Prostate gland (tissue), 2 donors: ENCODE results near the gene MET. TPM values are rescaled to one million over a fixed set of nuclear protein-coding genes. Genes with fewer than 3 reads are reported as not detected.

Experiments
- DNase-seq: peaks from one replicate; pipeline ENCODE4 v3.0.0-alpha.2; 2019; ENCODE audit warnings: low spot score
- H3K27ac ChIP-seq, 2 donors: fragments of 200-600 bp; sonication (generic); 2 replicates each; pipeline ENCODE4 v1.5.1; 2017 to 2019
- H3K27me3 ChIP-seq: fragments of 200-600 bp; sonication (generic); replicated peaks from 2 replicates; pipeline ENCODE4 v1.5.1; 2019; ENCODE audit not compliant: insufficient read depth
- H3K36me3 ChIP-seq, 2 donors: fragments of 200-600 bp; sonication (generic); 1 replicate in 1 of 2; 2 replicates in 1 of 2; pipeline versions ENCODE4 v1.5.1 to v1.8.1; 2017 to 2019
- H3K4me1 ChIP-seq: fragments of 200-600 bp; sonication (generic); replicated peaks from 2 replicates; pipeline ENCODE4 v1.5.1; 2019
- H3K4me3 ChIP-seq, 2 donors: fragments of 200-600 bp; sonication (generic); 2 replicates each; pipeline ENCODE4 v1.5.1; 2017 to 2019
- H3K9me3 ChIP-seq: fragments of 200-600 bp; sonication (generic); 2 replicates; pipeline ENCODE4 v1.5.1; 2017
- CTCF ChIP-seq, 4 experiments: fragments of 200-600 bp in 2 of 4; fragments of 450-650 bp in 2 of 4; sonication (generic) in 2 of 4; IDR thresholded peaks; 1 replicate in 3 of 4; 2 replicates in 1 of 4; pipeline ENCODE4 v1.5.1; 2016 to 2019; ENCODE audit warnings: antibody characterized with exemption in 4 of 4, mild to moderate bottlenecking in 2 of 4, moderate library complexity in 2 of 4
- POLR2A ChIP-seq: fragments of 450-650 bp; IDR thresholded peaks from one replicate; pipeline ENCODE4 v1.6.1; 2016; ENCODE audit warnings: antibody characterized with exemption, mild to moderate bottlenecking
- POLR2AphosphoS5 ChIP-seq: sonication (generic); formaldehyde crosslinking; IDR thresholded peaks from one replicate; pipeline ENCODE4 v1.6.1; 2017; ENCODE audit warnings: antibody characterized with exemption
- WGBS: methylation state at CpG from one replicate; pipeline ENCODE4 v1.1.5; 2018; 5-methylcytosine and 5-hydroxymethylcytosine counted together
- intact Hi-C: fragments of 100-400 bp; cut with DNase I; formaldehyde crosslinking; loops from one replicate; pipeline ENCODE4 v1.14.2; 2022
- total RNA-seq, 2 donors: library from RNA; depleted of rRNA; stranded (reverse); fragments of >200 nt; gene quantifications; one replicate each; pipeline ENCODE4 v1.1.0, GENCODE V29; 2016

Gene MET
- total RNA-seq, 2 donors from 2014 or later: 14.2 to 17.0 TPM

DNA sequence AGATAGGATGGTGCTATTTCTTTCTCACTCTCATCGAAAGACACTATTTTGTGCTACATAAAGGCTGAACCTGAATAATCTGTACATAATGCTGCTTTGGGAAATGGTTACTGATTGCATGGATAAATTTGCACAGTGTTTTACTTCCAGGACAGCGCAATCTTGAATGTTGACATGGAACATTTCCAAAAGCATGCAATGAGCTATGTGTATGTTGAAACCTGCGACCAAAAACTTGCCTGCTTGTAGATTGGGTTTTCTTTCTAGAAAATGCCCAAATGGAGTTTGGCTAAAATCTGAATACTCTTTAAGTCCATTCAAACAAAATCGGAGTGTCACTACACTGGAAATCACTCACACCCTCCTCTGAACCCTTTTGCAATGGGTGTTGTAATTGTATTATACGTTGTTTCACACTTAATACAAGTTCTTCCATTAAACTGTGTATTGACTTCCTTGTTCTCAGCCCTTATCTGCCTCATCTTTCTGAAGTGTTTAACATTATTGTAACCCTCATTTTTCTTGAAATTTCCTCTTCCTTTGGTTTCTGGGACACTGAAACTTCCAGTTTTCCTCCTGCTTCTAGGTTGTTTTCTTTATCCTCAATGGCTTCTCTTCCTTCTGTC is 116.7 kb downstream of the MET start:
- Histone ChIP-seq H3K27ac (no peak overlapping the region), H3K4me1 (no peaks in the 10 kb centered on the region), H3K27me3 (no peaks in the 10 kb centered on the region), H3K9me3 (no peaks in the 10 kb centered on the region), H3K36me3 (no peaks in the 10 kb centered on the region), H3K4me3 (no peak overlapping the region)
- WGBS: 60% methylated on average over 5 of the region's 5 CpGs
- intact Hi-C loops: no loop called here
- TF ChIP-seq POLR2A (no peak), POLR2AphosphoS5 (peak; percentile 36), CTCF (IDR thresholded peaks at IDR 0.05) (no peak)
- no peak for DNase-seq

- Histone ChIP-seq H3K4me3 (no peak overlapping the region), H3K4me1 (no peaks in the 10 kb centered on the region), H3K27ac (no peak overlapping the region), H3K9me3 (no peaks in the 10 kb centered on the region), H3K36me3 (no peaks in the 10 kb centered on the region), H3K27me3 (no peaks in the 10 kb centered on the region)
- WGBS: 83% methylated on average over 3 of the region's 3 CpGs
- TF ChIP-seq CTCF (IDR thresholded peaks at IDR 0.05): no peak
- no peak for TF ChIP-seq POLR2A
- no peak for TF ChIP-seq POLR2AphosphoS5
- intact Hi-C loops: no loop called here
- no peak for DNase-seq
Measured at GRCh38 chr7:116790025-116790424, 118.0 kb downstream of the MET start.

DNA sequence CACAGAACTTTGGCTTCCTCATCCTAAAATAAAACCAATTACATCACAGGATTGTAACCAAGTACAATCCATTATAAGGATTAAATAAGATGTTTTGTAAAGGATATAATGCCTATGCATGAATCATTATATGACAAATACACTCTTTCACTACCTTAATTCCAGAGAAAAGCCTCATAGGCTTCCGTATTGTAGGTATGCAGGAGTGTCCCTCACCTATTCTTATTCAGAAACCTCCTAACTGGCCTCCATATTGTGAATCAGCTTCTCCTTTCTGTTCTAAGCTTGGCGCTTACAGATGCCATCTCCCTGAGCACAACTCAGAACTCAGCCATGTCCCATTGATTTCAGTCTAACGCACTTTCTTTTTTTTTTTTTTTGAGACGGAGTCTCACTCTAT is 120.8 kb downstream of the MET start:
- no peak for TF ChIP-seq POLR2AphosphoS5
- no peak for TF ChIP-seq CTCF (IDR thresholded peaks at IDR 0.05)
- no peak for TF ChIP-seq POLR2A
- DNase-seq: no peak
- intact Hi-C loops: no loop called here
- 98% methylated on average over 4 of the region's 4 CpGs for WGBS
- Histone ChIP-seq H3K27ac (no peak overlapping the region), H3K27me3 (no peaks in the 10 kb centered on the region), H3K4me3 (no peak overlapping the region), H3K36me3 (no peaks in the 10 kb centered on the region), H3K4me1 (no peaks in the 10 kb centered on the region), H3K9me3 (no peaks in the 10 kb centered on the region)

- TF ChIP-seq POLR2A: no peak
- no peak for TF ChIP-seq CTCF (IDR thresholded peaks at IDR 0.05)
- no peak for TF ChIP-seq POLR2AphosphoS5
- H3K9me3 ChIP-seq: no peaks in the 10 kb centered on the region
- WGBS: 94% methylated on average over 5 of the region's 5 CpGs
- H3K27ac ChIP-seq: no peak overlapping the region
- H3K4me1 ChIP-seq: no peaks in the 10 kb centered on the region
- no peaks in the 10 kb centered on the region for H3K36me3 ChIP-seq
- H3K27me3 ChIP-seq: no peaks in the 10 kb centered on the region
- intact Hi-C loops: no loop called here
- no peak for DNase-seq
- no peak overlapping the region for H3K4me3 ChIP-seq
Measured at GRCh38 chr7:116793795-116794340, 121.9 kb downstream of the MET start.

DNA sequence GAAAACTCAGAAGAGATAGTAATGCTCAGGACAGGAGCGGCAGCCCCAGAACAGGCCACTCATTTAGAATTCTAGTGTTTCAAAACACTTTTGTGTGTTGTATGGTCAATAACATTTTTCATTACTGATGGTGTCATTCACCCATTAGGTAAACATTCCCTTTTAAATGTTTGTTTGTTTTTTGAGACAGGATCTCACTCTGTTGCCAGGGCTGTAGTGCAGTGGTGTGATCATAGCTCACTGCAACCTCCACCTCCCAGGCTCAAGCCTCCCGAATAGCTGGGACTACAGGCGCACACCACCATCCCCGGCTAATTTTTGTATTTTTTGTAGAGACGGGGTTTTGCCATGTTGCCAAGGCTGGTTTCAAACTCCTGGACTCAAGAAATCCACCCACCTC is 124.5 kb downstream of the MET start:
- DNase-seq: no peak
- no peak for TF ChIP-seq POLR2A
- no peak for TF ChIP-seq CTCF (IDR thresholded peaks at IDR 0.05)
- TF ChIP-seq POLR2AphosphoS5: no peak
- 96% methylated on average over 5 of the region's 5 CpGs for WGBS
- H3K4me1 ChIP-seq: no peaks in the 10 kb centered on the region
- no peak overlapping the region for H3K4me3 ChIP-seq
- H3K27me3 ChIP-seq: no peaks in the 10 kb centered on the region
- intact Hi-C loops: no loop called here
- H3K27ac ChIP-seq: no peak overlapping the region
- H3K9me3 ChIP-seq: no peaks in the 10 kb centered on the region
- no peaks in the 10 kb centered on the region for H3K36me3 ChIP-seq
